Anterior cingulate cortex (tissue), 58 donors: Measurements from ENCODE around the gene TMEM143.
"Not testable (repeated sequence)": the region's sequence is repeated elsewhere in the genome, so short reads cannot be mapped to it uniquely, and the experiment has no call there.

Experiments
- DNase-seq, 58 donors: peaks; one replicate each; lab custom pipeline; 2025; lab: John Stamatoyannopoulos, UW

Gene TMEM143

GRCh38 chr19:48303866-48304265, 59.9 kb downstream of the TMEM143 start:
- DNase-seq, result no peak

GRCh38 chr19:48303367-48303766, 60.4 kb downstream of the TMEM143 start:
- DNase-seq, result no peak

- DNase-seq, result no peak
Observed at GRCh38 chr19:48302600-48302959, 61.2 kb downstream of the TMEM143 start.

DNA sequence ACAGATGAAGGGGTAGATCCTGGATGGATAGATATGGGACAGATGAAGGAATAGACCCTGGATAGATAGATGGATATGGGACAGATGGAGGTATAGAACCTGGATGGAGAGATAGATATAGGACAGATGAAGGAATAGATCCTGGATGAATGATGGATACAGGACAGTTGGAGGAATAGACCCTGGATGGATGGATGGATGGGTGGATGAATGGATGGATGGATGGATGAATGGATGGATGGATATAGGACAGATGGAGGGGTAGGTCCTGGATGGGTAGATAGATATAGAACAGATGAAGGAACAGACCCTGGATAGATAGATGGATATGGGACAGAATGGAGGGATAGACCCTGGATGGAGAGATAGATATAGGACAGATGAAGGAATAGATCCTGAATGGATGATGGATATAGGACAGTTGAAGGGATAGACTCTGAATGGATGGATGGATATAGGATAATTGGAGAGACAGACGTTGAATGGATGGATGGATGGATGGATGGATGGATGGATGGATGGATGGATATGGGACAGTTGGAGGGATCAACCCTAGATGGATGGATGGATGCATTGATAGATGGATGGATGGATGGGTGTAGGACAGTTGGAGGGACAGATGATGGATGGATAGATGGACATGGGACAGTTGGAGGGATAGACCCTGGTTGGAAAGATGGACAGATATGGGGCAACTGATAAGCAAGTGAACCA, 61.7 kb downstream of the TMEM143 start:
- DNase-seq, result no peak

DNA sequence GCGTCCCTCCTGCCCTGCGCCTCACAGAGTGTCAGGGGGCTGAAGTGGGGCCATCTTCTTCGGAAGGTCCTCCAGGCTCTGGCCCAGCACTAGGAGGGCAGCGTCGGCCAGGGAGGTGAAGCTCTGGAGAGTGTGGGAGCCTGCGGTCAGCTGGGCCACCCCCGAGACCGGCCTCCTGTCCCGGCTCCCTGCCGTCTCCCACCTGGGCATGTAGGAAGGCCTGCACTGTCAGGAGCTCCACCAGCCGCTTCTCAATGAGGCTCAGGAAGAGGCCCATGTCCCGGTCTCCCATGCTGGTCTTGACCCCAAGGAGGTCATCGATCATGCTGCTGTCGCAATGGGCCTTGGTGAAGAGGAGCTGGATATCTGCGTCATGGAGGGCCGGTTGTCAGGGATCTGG, 65.8 kb downstream of the TMEM143 start:
- DNase-seq, result no peak

DNA sequence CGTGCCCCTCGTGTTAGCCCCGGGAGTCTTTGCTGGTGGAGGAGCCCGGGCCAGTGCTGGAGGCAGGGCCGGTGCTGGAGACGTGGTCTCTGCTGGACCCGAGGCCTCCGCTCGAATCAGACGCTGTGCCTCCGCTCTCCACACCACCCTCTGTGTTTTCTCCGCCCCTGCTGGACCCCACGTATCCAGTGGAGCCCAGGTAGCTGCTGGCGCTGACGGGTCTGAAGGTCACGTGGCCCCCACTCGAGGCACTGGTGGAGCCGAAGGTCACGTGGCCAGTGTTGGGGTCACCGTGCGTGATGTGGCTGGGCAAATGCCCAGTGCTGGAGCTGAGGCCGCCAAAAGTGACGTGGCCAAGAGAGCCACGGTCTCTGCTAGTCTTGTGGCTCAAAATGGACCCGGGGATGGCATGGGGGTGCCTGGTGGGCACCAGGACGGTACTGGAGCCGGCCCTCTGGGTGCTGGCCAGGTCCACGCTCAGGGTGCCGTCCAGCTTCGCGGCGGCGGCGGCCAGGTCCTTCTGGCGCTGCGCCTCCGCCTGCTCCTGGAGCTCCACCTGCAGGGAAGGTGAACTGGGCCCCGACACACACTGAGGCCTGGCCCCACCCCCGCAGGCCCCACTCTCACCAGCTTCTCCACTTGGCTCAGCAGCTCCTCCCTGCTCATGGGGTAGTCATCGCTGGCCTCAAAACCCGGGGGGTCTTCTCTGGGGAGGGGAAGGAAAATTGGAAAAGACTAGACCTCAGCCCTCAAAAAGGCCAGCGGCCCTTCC, 66.6 kb downstream of the TMEM143 start:
- no peak for DNase-seq

- no peak for DNase-seq
Observed at GRCh38 chr19:48295458-48295857, 68.3 kb downstream of the TMEM143 start.

GRCh38 chr19:48292798-48293197, 70.9 kb downstream of the TMEM143 start:
- peak in 1 of 58 donors; percentile 8 for DNase-seq

GRCh38 chr19:48291489-48291815, 72.3 kb downstream of the TMEM143 start:
- DNase-seq, result not testable (repeated sequence)

GRCh38 chr19:48290771-48291488, 72.8 kb downstream of the TMEM143 start:
- peak in 56 of 58 donors; percentile 7 to 81 (median 46) for DNase-seq

GRCh38 chr19:48290401-48290770, 73.4 kb downstream of the TMEM143 start:
- peak in 6 of 58 donors; percentile 3 to 46 (median 19) for DNase-seq

GRCh38 chr19:48287748-48288147, 76.0 kb downstream of the TMEM143 start:
- no peak for DNase-seq

DNA sequence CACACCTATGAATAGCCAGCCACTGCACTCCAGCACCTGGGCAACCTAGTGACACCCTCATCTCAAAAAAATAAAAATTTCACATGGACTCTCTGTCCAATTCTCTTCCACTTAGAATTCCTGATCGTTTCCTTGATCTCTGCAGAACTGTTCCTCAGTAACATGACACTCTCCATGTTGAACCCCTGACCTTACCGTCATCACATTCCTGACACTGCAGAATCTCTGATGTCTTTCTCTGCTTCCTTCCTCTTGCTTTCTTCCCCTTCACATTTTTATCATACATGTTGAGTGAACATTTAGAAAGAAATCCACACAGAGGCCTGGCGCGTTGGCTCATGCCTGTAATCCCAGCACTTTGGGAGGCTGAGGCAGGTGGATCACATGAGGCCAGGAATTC, 78.8 kb downstream of the TMEM143 start:
- no peak for DNase-seq

GRCh38 chr19:48283908-48284307, 79.8 kb downstream of the TMEM143 start:
- DNase-seq, result no peak
